Ramos (cell line): ENCODE results near the gene NKX2-8.

Experiments
- in situ Hi-C: fragments of 300-500 bp; cut with MboI; formaldehyde crosslinking; loops from one replicate; pipeline ENCODE4 v1.14.3; 2022; ENCODE audit warnings: low sequenced_read_pairs; ENCODE audit not compliant: unreplicated experiment

Gene NKX2-8

DNA sequence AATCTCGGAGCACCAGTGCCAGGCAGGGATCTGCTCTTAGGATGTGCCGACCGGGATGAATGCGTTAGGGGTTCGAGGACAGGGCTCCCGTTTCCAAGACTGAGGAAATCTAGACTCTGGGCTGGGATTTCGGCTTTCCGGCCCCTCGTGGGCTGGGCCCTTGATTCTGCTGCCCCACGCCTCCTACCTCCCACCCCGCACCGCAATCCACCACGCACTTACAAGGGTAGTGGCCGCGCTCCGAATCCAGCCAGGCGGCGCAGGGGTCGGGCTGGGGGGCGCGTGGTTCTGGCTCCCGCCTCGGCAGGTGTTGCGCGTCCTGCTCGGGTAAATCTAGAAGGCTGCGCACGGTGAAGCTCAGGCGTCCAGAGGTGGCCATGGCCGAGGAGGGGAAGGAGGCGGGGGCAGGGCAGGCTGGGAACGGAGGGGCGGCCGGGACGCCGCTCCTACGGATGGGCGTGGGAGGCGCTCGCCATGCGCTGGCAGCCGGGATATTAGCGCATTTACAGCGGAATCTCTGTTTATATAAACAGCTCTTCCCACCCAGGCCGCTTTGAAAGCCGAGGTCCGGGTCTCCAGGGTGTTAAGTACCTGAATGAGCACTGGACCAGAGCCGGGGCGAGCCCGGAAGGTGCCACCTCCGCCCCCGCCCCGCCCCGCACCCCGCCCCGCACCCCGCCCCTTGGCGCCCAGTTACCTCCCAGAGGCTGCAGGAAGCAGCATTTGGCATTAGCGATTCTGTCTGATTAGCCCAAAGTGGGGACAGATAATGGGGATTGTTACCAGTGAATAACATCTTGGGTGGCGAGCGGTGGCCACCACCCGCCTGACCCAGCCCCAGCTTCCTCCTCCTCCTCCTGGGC, at the start of gene NKX2-8:
Gene NKX2-8, minus strand, starts transcription at position 604 of the 863 bp plus-strand sequence. Its CDS starts 225 bp downstream, at position 379.
- in situ Hi-C loops = no loop called here

DNA sequence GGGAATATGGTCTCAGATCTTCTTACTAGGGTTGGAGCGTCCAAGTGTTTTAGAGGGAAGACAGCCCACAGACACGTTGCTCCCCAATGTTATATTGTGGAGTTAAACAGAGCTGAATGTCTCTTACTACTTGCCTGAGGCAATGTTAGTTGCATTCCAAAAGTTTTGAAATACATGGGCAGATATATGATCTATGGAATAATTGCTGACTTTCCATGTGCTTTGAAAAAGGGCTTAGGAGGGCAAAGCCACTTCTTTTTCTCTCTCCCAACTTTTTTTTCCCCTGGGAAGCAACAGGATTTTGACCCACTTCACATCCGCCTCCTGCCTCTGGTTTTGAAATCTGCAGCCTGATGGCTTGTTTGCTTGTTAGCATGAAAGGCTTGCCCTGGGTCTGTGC, 45.6 kb upstream of the NKX2-8 start:
- in situ Hi-C loops = no loop called here

- in situ Hi-C loops = no loop called here
Measured at GRCh38 chr14:36626151-36626550, 43.7 kb upstream of the NKX2-8 start.

DNA sequence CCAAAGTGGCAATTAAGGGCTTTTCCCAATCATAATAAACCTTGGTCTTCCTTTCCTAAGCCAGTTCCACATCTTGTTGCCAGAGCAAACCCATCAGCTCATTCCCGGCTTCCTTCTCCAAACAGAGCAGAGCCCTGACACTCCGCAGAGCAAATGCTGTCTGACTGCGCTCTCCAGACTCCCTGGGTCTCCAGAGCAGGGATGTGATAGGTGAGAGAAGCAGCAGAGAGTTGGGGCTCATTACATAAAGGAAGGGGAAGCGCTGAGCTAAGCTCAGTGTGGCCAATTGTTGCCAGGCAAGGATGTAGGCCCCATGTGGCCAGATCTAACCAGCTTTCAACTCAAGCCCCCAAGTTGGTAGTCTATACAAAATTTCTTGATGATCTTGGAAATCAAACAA, 43.0 kb upstream of the NKX2-8 start:
- in situ Hi-C loops = no loop called here

GRCh38 chr14:36625014-36625413, 42.6 kb upstream of the NKX2-8 start:
- in situ Hi-C loops = no loop called here

GRCh38 chr14:36619853-36620252, 37.4 kb upstream of the NKX2-8 start:
- in situ Hi-C loops = no loop called here

DNA sequence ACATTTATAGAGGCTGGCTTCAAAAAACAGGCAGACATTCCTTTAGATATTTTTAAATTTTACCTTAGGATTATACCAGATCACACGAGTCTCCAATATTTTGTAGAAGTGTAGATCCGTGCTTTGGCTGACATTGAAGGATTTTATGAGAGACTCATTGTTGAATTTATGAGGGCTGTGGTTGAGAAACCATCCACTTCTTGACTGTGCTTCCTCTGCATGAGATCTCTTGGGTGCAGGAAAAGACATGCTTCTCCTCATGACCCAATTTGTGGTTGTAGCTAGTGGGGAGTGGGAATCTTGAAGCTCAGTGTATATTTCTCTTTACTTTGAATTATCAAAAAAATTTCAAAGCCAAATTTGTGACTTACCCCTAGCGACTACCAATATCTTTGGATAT, 36.7 kb upstream of the NKX2-8 start:
- in situ Hi-C loops = no loop called here

DNA sequence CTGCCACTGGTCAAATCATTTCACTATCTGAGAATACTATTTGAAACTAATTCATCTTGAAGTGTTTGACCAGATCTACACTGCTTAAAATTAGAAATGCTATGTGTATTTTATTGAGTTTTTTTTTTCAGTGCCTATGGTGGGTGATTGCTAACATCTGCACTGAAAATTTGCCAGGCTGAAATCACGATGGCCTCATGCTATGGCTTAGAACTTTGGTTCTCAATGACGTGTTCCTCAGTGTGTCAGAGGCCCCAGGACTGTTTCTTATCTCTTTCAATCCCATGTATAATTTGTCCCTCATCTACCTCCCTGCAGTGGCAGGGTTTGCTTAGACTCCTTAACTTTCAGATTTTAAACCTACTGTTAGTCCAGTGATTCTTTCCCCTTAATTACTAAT, 36.2 kb upstream of the NKX2-8 start:
- in situ Hi-C loops = no loop called here

GRCh38 chr14:36617824-36618223, 35.4 kb upstream of the NKX2-8 start:
- in situ Hi-C loops = no loop called here

DNA sequence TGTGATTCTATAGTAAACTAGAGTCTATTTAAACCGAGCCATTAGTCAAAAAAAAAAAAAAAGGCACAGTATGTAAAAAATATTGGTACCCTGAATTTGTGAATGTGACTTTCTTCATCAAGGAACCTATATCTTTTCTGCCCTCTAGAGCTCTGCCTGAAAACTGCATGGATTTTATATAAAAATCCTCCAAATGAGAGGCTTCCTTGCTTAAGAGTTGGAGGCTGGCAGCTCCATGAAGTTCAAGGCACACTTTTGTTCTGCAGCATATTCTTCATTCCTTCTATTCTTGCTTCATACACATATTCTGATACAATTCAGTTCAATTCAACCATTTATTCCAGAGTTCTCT, 23.1 kb upstream of the NKX2-8 start:
- in situ Hi-C loops = no loop called here

- in situ Hi-C loops = no loop called here
Measured at GRCh38 chr14:36604757-36605505, 22.5 kb upstream of the NKX2-8 start.

DNA sequence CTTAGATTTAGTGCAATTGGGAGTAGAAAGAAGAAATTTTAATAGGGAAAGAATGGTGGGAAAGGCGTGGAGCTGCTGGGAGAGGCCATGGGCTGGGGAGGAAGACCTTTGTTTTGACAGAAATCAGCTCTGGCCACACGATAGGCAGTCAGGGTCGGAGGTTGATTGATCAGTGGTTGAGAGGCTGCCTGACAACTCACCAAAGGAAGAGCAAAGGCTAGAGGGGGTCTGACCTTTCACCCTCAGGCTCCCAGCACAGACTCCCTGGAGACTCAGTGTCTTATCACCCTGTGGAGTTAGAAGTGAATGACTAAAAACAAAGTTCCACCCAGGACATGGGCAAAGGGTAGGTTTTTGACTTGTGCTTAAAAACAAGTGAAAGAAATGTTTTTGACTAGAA, 18.0 kb upstream of the NKX2-8 start:
- in situ Hi-C loops = no loop called here

GRCh38 chr14:36591482-36591881, 9.1 kb upstream of the NKX2-8 start:
- in situ Hi-C loops = no loop called here

DNA sequence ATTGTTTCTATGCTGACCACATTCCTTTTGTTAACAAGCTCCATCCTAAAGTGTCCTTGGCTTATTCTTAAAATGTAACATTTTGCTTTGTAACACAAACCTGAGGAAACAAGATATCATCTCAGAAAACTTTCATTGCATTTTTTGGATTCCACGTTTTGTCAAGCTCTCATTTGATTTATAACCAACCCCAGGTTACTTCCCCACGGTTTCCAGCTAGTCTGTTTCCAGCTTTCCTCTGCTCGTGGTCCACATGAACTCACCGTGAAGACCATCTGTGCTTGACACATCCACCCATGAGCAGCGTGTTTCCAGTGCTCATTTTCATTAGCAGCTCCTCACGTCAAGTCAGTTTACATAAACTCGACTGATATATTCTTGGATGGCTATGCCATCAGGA, 6.4 kb upstream of the NKX2-8 start:
- in situ Hi-C loops = no loop called here

GRCh38 chr14:36588119-36588518, 5.7 kb upstream of the NKX2-8 start:
- in situ Hi-C loops = no loop called here

GRCh38 chr14:36585100-36585499, 2.7 kb upstream of the NKX2-8 start:
- in situ Hi-C loops = no loop called here

GRCh38 chr14:36583893-36584811, 1.7 kb upstream of the NKX2-8 start:
- in situ Hi-C loops = no loop called here

DNA sequence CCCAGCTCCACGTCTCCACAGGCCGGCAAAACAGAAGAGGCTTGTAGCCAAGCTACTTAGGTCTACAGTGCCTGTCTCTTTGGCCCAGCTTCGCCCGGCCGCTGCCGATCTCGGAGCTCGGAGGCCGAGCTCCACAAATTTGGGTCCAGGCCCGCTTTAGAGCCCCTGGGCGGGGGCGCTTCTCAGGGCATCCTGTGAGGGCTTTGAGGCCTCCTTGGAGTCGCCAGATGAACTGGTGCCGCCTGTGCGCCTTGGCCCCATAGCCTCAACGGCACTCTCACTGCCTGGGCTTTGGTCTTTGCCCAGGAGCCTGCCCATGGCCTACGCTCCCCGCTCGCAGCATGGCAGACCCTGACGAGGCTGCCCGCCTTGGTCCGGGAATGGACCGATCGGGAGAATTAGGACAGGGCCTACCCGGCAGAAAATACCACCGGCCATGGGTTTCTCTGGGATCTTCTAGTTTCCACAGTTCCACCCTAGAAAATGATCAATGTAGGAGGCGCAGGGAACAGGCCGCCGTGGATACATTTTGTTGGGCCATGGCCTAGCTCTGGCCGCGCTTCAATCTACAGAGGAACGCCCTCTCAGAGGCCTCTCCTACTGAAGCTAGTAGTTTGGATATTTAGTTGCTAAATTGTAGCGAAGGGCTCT, 953 bp upstream of the NKX2-8 start:
- in situ Hi-C loops = no loop called here

DNA sequence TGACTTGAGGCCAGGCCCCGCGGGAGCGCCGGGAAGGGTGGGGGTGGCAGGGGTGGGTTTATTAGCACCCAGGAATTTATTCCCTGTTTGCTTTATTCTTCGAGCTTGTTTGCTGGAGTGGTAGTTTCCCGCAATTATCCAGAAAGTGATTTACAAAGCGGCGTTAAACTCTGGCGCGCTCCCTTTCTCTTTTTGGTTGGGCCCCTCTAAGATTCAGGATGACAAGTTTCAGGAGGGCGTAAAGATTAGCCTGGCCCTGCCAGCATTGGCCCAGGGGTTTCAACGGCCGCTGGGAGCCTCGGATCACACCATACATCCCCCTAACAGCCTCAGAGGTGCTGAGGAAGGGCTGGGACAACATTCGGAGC, 444 bp upstream of the NKX2-8 start:
- in situ Hi-C loops = no loop called here
